ENCODE data around the gene IFNA10.

Gene IFNA10

GRCh38 chr9:21207043-21207442, at the start of gene IFNA10:
IFNA10 (minus strand) TSS chr9:21207143; CDS start chr9:21207097, 46 bp downstream.
- in situ Hi-C loops (cut with MboI; ENCODE audit: low sequenced_read_pairs) = loop anchor here (25.0 kb wide), 1 partner anchor 580 kb away; no protein-coding TSS in a partner anchor

DNA sequence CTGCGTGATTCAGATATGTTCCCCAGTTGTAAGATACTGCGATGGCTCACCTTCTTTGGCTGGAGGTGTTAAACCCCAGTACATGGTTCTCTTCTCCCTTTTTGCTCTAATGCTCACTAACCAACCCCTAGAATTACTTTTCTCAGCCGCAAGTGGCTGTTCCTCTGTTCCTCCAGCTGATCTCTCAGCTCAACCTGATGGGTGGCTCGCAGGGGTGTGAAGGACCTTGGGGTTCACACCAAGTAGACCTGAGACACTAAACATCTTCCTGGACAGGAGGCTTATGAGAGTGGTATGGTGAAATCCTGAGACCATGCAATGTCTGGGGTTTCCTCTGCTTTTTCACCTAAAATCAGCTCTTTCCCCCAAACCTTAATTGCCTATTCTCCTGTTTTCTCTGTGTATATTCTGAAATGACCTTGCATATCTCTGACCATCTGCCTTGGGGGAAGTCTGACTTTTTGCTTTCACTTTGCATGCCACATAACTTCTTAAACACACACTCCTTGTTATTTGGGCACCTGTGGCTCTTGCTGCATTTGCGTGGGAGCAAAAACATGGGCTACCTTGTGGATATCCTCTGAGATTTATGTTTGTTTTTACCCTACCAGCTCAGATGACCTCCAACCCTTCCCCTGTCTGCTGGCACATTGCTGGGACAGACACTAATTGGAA, 48.7 kb upstream of the IFNA10 start:
- in situ Hi-C loops (cut with MboI; ENCODE audit: low sequenced_read_pairs) = no loop called here

GRCh38 chr9:21252721-21253547, 46.0 kb upstream of the IFNA10 start:
- in situ Hi-C loops (cut with MboI; ENCODE audit: low sequenced_read_pairs) = no loop called here

- in situ Hi-C loops (cut with MboI; ENCODE audit: low sequenced_read_pairs) = no loop called here
Measured at GRCh38 chr9:21251638-21252037, 44.7 kb upstream of the IFNA10 start.

GRCh38 chr9:21251190-21251589, 44.2 kb upstream of the IFNA10 start:
- in situ Hi-C loops (cut with MboI; ENCODE audit: low sequenced_read_pairs) = no loop called here

DNA sequence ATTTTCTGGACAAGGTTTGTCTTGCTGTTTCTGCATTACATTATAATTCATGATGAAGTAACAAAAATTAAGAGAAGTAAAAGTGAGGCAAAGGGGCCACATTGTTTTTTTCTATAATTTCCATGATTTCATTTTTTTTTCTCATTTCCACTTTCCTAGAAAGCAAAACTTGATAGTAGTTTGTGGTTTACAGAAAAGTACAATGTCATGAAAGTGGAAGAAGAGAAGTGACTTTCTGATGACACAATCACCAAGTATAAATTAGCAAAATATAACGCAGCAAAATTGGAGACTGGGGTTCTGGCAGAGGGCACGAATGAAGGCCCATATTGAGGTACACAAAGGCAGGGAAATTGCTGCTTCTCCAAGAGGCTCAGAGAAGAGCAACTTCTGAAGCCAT, 37.9 kb upstream of the IFNA10 start:
- in situ Hi-C loops (cut with MboI; ENCODE audit: low sequenced_read_pairs) = loop anchor here (25.0 kb wide), 1 partner anchor 217 kb away; no protein-coding TSS in a partner anchor

DNA sequence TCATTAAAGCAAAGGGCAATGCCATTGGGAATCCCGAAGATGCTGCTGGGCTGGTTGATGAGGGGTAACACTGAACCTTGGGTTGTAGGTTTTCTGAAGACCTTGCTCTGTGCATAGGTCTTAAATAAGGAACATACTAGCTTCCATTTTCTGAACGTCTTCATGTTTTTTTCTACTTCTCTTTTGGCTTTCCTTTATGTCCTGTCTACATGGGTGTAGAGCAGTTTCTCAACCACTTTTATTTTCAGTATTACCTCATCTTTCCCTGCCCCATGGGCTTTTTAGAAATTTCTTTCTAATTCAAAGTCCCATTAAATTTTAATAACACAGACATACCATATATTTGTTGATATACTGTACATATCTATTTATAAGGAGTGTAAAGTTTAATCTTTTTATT, 33.0 kb upstream of the IFNA10 start, which contains the start of gene IFNA14:
Gene IFNA14, minus strand, starts transcription at position 95 of the 400 bp plus-strand sequence. Its CDS starts 70 bp downstream, at position 25.
- in situ Hi-C loops (cut with MboI; ENCODE audit: low sequenced_read_pairs) = loop anchor here (25.0 kb wide), 1 partner anchor 222 kb away; no protein-coding TSS in a partner anchor

DNA sequence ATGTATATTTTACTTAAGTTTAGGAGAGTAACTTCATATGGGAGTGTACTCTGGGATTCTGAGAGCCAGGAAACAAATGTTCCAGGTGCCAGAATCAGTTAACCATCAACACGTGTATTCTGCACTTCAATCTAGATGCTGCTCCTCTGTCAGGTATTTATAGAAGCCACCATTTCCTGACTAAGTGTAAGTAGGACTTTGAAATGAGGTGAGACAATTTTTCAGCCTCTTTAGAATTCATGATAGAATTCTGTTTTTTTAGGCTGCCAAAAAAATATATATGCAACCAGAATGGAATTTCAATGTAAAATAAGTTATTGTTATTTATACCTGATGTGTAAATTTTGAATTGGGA, 29.4 kb upstream of the IFNA10 start:
- in situ Hi-C loops (cut with MboI; ENCODE audit: low sequenced_read_pairs) = loop anchor here (25.0 kb wide), 1 partner anchor 226 kb away; no protein-coding TSS in a partner anchor

DNA sequence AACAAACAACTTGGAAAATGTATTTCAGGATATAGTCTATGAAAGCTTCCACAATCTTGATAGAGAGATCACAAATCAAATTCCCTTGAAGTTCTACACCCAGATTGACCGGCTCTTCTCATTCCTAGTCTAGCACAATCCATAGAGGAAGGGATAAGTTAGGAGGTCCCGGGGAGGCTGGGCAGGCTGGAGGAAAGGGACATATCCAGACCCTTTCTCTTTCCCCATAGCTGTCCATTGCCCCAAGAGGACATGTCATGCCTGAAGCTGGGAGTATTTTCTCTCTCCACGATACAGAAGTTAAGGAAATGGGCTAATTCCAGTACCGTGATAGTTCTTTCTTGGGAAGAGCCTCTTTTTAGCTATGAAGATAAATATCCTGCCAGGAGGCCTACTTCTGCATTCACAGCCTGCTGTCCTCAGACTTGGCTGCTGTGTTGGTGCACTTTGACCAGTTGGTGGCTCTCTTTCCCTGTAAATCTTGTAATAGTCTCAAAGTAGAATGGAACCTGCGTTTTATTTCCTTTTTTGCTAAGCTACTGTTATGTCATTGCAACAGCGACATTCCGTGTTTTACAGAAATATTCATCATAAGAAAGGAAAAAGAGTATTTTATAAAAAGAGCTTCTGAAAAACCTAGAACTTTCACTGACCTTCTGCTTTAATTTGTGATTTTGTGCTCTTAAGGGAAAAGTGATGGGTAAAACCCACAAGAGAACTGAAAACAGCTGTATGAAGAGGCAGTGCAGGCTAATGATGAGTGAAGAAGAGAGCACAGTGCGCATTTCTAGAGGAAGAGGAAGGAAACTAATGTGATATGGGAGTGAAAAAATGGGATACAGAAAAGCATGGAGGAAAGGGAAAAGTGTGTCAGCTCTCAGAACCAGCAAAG, 28.8 kb upstream of the IFNA10 start:
- in situ Hi-C loops (cut with MboI; ENCODE audit: low sequenced_read_pairs) = loop anchor here (25.0 kb wide), 1 partner anchor 227 kb away; no protein-coding TSS in a partner anchor

GRCh38 chr9:21234153-21234687, 27.3 kb upstream of the IFNA10 start:
- in situ Hi-C loops (cut with MboI; ENCODE audit: low sequenced_read_pairs) = loop anchor here (25.0 kb wide), 1 partner anchor 228 kb away; no protein-coding TSS in a partner anchor

DNA sequence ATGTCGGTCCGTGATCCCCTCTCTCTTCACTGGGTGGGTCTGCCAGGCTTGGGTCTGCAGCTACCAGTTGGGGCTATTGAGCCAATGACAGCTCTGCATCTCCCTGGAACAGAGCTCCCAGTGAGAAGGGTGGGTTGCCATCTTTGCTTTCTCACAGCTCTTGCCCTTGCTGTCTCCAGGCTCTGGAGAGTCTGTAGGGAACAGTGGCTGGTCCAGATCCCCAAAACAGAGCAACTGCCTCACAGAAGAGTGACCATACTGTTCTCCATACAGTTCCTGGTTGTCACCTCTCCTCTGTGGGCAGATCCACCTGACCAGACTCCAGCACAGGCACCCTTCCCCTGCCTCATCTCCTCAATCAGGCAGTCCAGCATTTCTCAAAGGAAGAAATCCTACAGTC, 26.3 kb upstream of the IFNA10 start:
- in situ Hi-C loops (cut with MboI; ENCODE audit: low sequenced_read_pairs) = loop anchor here (25.0 kb wide), 1 partner anchor 229 kb away; no protein-coding TSS in a partner anchor

DNA sequence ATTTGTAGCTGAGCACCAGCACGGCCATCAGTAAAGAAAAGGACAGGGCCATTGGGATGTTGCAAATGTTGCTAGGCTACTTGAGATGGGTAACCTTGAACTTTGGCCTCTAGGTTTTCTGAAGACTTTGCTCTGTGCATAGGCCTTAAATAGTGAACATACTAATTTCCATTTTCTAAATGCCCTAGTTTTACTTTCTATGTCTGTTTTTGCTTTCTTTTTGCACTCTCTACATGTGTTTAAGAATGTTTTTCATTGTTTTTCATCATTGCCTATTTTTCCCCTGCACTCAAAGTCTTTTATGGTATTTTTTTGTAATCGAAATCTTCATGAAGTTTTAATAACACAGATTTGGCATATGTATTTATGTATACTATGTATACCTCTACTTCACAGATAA, 21.2 kb upstream of the IFNA10 start, which contains the start of gene IFNA17:
Gene IFNA17, minus strand, starts transcription at position 101 of the 400 bp plus-strand sequence. Its CDS starts 49 bp downstream, at position 52.
- in situ Hi-C loops (cut with MboI; ENCODE audit: low sequenced_read_pairs) = loop anchor here (25.0 kb wide), 1 partner anchor 234 kb away; no protein-coding TSS in a partner anchor

- in situ Hi-C loops (cut with MboI; ENCODE audit: low sequenced_read_pairs) = loop anchor here (25.0 kb wide), 1 partner anchor 570 kb away; no protein-coding TSS in a partner anchor
Measured at GRCh38 chr9:21217211-21217610, 10.3 kb upstream of the IFNA10 start, which contains the start of gene IFNA16. IFNA16 (minus strand) TSS chr9:21217311; CDS start chr9:21217305, 6 bp downstream.

- in situ Hi-C loops (cut with MboI; ENCODE audit: low sequenced_read_pairs) = loop anchor here (25.0 kb wide), 1 partner anchor 574 kb away; no protein-coding TSS in a partner anchor
Measured at GRCh38 chr9:21213411-21214326, 6.7 kb upstream of the IFNA10 start.

GRCh38 chr9:21212160-21212559, 5.2 kb upstream of the IFNA10 start:
- in situ Hi-C loops (cut with MboI; ENCODE audit: low sequenced_read_pairs) = loop anchor here (25.0 kb wide), 1 partner anchor 575 kb away; no protein-coding TSS in a partner anchor

DNA sequence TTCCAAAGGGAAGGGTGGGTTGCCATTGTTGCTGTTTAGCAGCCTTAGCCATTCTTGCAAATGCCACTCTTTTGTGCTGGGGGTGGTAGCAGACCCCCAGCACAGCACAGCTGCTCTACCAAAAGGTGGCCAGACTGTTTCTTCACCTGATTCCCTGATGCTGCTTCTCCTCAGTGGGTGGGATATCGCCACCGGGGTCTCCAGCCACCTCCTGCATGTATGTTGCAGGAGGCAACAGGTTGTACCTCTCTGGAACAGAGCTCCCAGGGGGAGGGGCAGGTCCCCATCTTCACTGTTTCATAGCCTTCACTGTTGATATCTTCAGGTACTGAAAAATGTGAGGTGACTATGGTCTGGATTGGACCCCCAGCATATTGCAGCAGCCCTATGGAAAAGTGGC, 3.8 kb upstream of the IFNA10 start:
- in situ Hi-C loops (cut with MboI; ENCODE audit: low sequenced_read_pairs) = loop anchor here (25.0 kb wide), 1 partner anchor 577 kb away; no protein-coding TSS in a partner anchor

- in situ Hi-C loops (cut with MboI; ENCODE audit: low sequenced_read_pairs) = loop anchor here (25.0 kb wide), 1 partner anchor 577 kb away; no protein-coding TSS in a partner anchor
Measured at GRCh38 chr9:21210311-21210710, 3.4 kb upstream of the IFNA10 start.

DNA sequence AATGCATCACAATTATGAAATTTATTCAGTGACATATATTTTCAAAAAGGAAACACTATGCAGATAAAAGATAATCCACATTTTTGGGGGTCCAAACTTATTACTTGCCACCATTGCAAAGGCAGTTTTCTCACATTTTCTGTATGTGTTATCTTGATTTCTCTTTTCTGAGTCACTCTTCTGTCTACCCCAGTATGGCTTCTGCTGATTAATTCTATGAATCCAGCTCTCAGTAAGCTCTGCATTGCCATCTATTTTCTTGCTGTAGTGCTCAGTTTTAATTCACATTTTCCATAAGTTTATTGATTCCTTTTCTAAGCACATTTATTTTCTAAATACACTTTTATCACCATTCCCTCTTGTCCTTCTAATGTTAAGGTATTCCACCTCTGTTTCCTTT, 1.7 kb downstream of the IFNA10 start:
- in situ Hi-C loops (cut with MboI; ENCODE audit: low sequenced_read_pairs) = loop anchor here (25.0 kb wide), 1 partner anchor 582 kb away; no protein-coding TSS in a partner anchor
